IMR-90 (cell line): Measurements from ENCODE around the gene CCDC13. TPM values are rescaled to one million over a fixed set of nuclear protein-coding genes. Genes with fewer than 3 reads are reported as not detected.
A peak's percentile ranks its signal among the peaks of the same experiment; 100 is the strongest.

Experiments
- ATAC-seq: fragments of 200-7000 bp; cut with Tn5 transposase; 2 replicates; pipeline ENCODE4 v1.9.1; 2020; ENCODE audit warnings: low read depth, mild to moderate bottlenecking, moderate library complexity
- BruUV-seq: library from RNA; stranded (reverse); fragments of 400-500 nt; replicated peaks from 2 replicates; lab custom pipeline; 2021; lab: Mats Ljungman, UMichigan
- CTCF ChIA-PET: fragments of 300-600 bp; formaldehyde crosslinking; extraction: SDS; loops from one replicate; lab custom pipeline; 2021; ENCODE audit warnings: antibody characterized with exemption; lab: Yijun Ruan, JAX
- POLR2A ChIA-PET: fragments of 300-600 bp; sonication (Branson Sonifier 250); formaldehyde crosslinking; loops from one replicate; lab custom pipeline; 2022; ENCODE audit warnings: antibody characterized with exemption; ENCODE audit not compliant: unreplicated experiment; lab: Charles Lee
- DNase-seq: peaks from one replicate; pipeline ENCODE4 v3.0.0; 2013
- H2AFZ ChIP-seq: replicated peaks from 2 replicates; pipeline ENCODE3; 2013; ENCODE audit warnings: low read length, mild to moderate bottlenecking; ENCODE audit not compliant: poor library complexity
- H2AK5ac ChIP-seq: 2 replicates; pipeline ENCODE4 v1.6.1; 2013; ENCODE audit warnings: low read depth, low read length, inconsistent platforms
- H2AK9ac ChIP-seq: replicated peaks from 2 replicates; pipeline ENCODE3; 2013; ENCODE audit warnings: mild to moderate bottlenecking, low read depth, low read length, moderate library complexity; ENCODE audit not compliant: poor library complexity
- H2BK120ac ChIP-seq: 2 replicates; pipeline ENCODE4 v1.6.1; 2013; ENCODE audit warnings: low read depth, low read length, inconsistent platforms
- H2BK15ac ChIP-seq: 3 replicates; pipeline ENCODE4 v1.6.1; 2013; ENCODE audit warnings: low read depth, low read length, inconsistent platforms
- H2BK20ac ChIP-seq: 2 replicates; pipeline ENCODE4 v1.6.1; 2013; ENCODE audit warnings: low read depth, mild to moderate bottlenecking, inconsistent platforms, low read length, moderate library complexity
- H2BK5ac ChIP-seq: 2 replicates; pipeline ENCODE4 v1.6.1; 2013; ENCODE audit warnings: mild to moderate bottlenecking, low read depth, low read length, inconsistent platforms; ENCODE audit not compliant: poor library complexity, severe bottlenecking
- H3K14ac ChIP-seq: replicated peaks from 2 replicates; pipeline ENCODE4 v1.6.1; 2013; ENCODE audit warnings: low read depth, low read length, inconsistent platforms
- H3K18ac ChIP-seq: 2 replicates; pipeline ENCODE4 v1.6.1; 2013; ENCODE audit warnings: low read depth, low read length, control low read depth
- H3K23ac ChIP-seq: 2 replicates; pipeline ENCODE4 v1.6.1; 2013; ENCODE audit warnings: low read depth, low read length, inconsistent platforms
- H3K27ac ChIP-seq: 2 replicates; pipeline ENCODE4 v1.5.1; 2013; ENCODE audit warnings: mild to moderate bottlenecking, control low read depth, low read length; ENCODE audit not compliant: insufficient read depth
- H3K27me3 ChIP-seq: 2 replicates; pipeline ENCODE4 v1.6.1; 2013; ENCODE audit warnings: low read length; ENCODE audit not compliant: control insufficient read depth, insufficient read depth
- H3K36me3 ChIP-seq: 2 replicates; pipeline ENCODE4 v1.6.1; 2013; ENCODE audit warnings: low read length, mixed read lengths; ENCODE audit not compliant: control insufficient read depth, insufficient read depth
- H3K4ac ChIP-seq: 2 replicates; pipeline ENCODE4 v1.6.1; 2013; ENCODE audit warnings: low read depth, low read length, inconsistent platforms
- H3K4me1 ChIP-seq: 2 replicates; pipeline ENCODE4 v1.6.1; 2013; ENCODE audit warnings: low read length, mixed read lengths; ENCODE audit not compliant: control insufficient read depth, insufficient read depth
- H3K4me2 ChIP-seq: 2 replicates; pipeline ENCODE4 v1.6.1; 2013; ENCODE audit warnings: low read depth, mild to moderate bottlenecking, control low read depth, low read length, moderate library complexity
- H3K4me3 ChIP-seq: 2 replicates; pipeline ENCODE4 v1.5.1; 2013; ENCODE audit warnings: low read depth, mild to moderate bottlenecking, control low read depth, low read length, moderate library complexity; ENCODE audit not compliant: insufficient read depth
- H3K56ac ChIP-seq: 2 replicates; pipeline ENCODE4 v1.6.1; 2013; ENCODE audit warnings: low read length, inconsistent platforms; ENCODE audit not compliant: insufficient read depth; ENCODE audit errors: extremely low read depth
- H3K79me1 ChIP-seq, 2 experiments: 2 replicates each; pipeline ENCODE4 v1.6.1; 2013; ENCODE audit warnings: low read length in 2 of 2, inconsistent platforms in 1 of 2, low read depth in 1 of 2
- H3K9ac ChIP-seq: 2 replicates; pipeline ENCODE4 v1.6.1; 2013; ENCODE audit warnings: low read depth, low read length, control low read depth
- H3K9me1 ChIP-seq: 2 replicates; pipeline ENCODE4 v1.6.1; 2013; ENCODE audit warnings: low read length, inconsistent platforms; ENCODE audit not compliant: insufficient read depth
- H3K9me3 ChIP-seq: 2 replicates; pipeline ENCODE4 v1.6.1; 2013; ENCODE audit warnings: low read length; ENCODE audit not compliant: control insufficient read depth, insufficient read depth
- H4K20me1 ChIP-seq: 2 replicates; pipeline ENCODE4 v1.6.1; 2013; ENCODE audit warnings: low read length, inconsistent platforms; ENCODE audit not compliant: insufficient read depth
- H4K5ac ChIP-seq: 2 replicates; pipeline ENCODE4 v1.6.1; 2013; ENCODE audit warnings: mild to moderate bottlenecking, low read depth, low read length, control low read depth
- H4K8ac ChIP-seq, 2 experiments: 2 replicates each; pipeline ENCODE4 v1.6.1; 2013; ENCODE audit warnings: low read depth in 2 of 2, low read length in 2 of 2, control low read depth in 1 of 2, inconsistent platforms in 1 of 2
- H4K91ac ChIP-seq: 2 replicates; pipeline ENCODE4 v1.6.1; 2013; ENCODE audit warnings: low read depth, low read length, inconsistent platforms; ENCODE audit not compliant: insufficient read depth
- BHLHE40 ChIP-seq: fragments of 150-350 bp; IDR thresholded peaks from 2 replicates; pipeline ENCODE4 v1.6.1; 2016; ENCODE audit warnings: mild to moderate bottlenecking, low read depth, low read length
- CHD1 ChIP-seq: IDR thresholded peaks from 2 replicates; pipeline ENCODE4 v1.6.1; 2012; ENCODE audit warnings: low read depth, low read length, improper control_type of control experiment
- FOS ChIP-seq: fragments of 150-350 bp; IDR thresholded peaks from 2 replicates; pipeline ENCODE4 v1.6.1; 2016; ENCODE audit warnings: low read depth, low read length
- MAFK ChIP-seq: IDR thresholded peaks from 2 replicates; pipeline ENCODE4 v1.6.1; 2012; ENCODE audit warnings: low read depth, low read length, improper control_type of control experiment
- MAZ ChIP-seq: IDR thresholded peaks from 2 replicates; pipeline ENCODE4 v1.6.1; 2012; ENCODE audit warnings: low read depth, mild to moderate bottlenecking, low read length, improper control_type of control experiment, moderate library complexity, borderline replicate concordance
- MXI1 ChIP-seq: IDR thresholded peaks from 2 replicates; pipeline ENCODE4 v1.6.1; 2012; ENCODE audit warnings: low read depth, mild to moderate bottlenecking, low read length, moderate library complexity, borderline replicate concordance
- RCOR1 ChIP-seq: IDR thresholded peaks from 2 replicates; pipeline ENCODE4 v1.6.1; 2012; ENCODE audit warnings: mild to moderate bottlenecking, low read length, improper control_type of control experiment; ENCODE audit not compliant: insufficient replicate concordance
- RFX5 ChIP-seq: IDR thresholded peaks from 2 replicates; pipeline ENCODE4 v1.8.0; 2012; ENCODE audit warnings: low read depth, mild to moderate bottlenecking, low read length, moderate library complexity
- SMC3 ChIP-seq: fragments of 150-350 bp; IDR thresholded peaks from 2 replicates; pipeline ENCODE4 v1.6.1; 2016; ENCODE audit warnings: low read depth, mild to moderate bottlenecking, antibody characterized with exemption, low read length, moderate library complexity
- WGBS, 2 experiments: methylation state at CpG; one replicate each; pipeline versions ENCODE4 v1.1.5 to v1.1.7; 2013; ENCODE audit warnings: missing lambda C conversion rate in 2 of 2; ENCODE audit not compliant: insufficient read length in 1 of 2; ENCODE audit errors: extremely low coverage in 2 of 2; 5-methylcytosine and 5-hydroxymethylcytosine counted together
- dilution Hi-C: fragments of 300-500 bp; cut with HindIII; formaldehyde crosslinking; loops from one replicate; pipeline ENCODE4 v1.14.3; 2018; ENCODE audit warnings: low sequenced_read_pairs; ENCODE audit not compliant: unreplicated experiment
- in situ Hi-C: fragments of 300-500 bp; cut with MboI; formaldehyde crosslinking; loops from 3 replicates; pipeline ENCODE4 v1.14.3; 2019; ENCODE audit warnings: low sequenced_read_pairs, inconsistent platforms, mixed read lengths
- intact Hi-C: fragments of 100-400 bp; cut with micrococcal nuclease; formaldehyde crosslinking; loops from 2 replicates; pipeline ENCODE4 v1.10.0; 2022
- polyA plus RNA-seq, 3 experiments: library from polyadenylated mRNA; depleted of rRNA; stranded (reverse); fragments of >200 nt; gene quantifications; 2 replicates each; pipeline ENCODE4 v1.2.3, GENCODE V29; 2012; ENCODE audit warnings: low replicate concordance in 1 of 3
- total RNA-seq: library from RNA; depleted of rRNA; stranded (reverse); fragments of >200 nt; gene quantifications from 2 replicates; pipeline ENCODE4 v1.2.3, GENCODE V29; 2012
- TF ChIP-seq, protein P1 (sequence below): conservative IDR thresholded peaks from 2 replicates; pipeline ENCODE4 v1.5.1; 2012; ENCODE audit warnings: mild to moderate bottlenecking, low read depth, low read length, improper control_type of control experiment

The CCDC13 gene
- total and polyA plus RNA-seq, 2 of the 4 experiments (the other 2 are of a cell fraction): 0.18 to 0.19 TPM

DNA sequence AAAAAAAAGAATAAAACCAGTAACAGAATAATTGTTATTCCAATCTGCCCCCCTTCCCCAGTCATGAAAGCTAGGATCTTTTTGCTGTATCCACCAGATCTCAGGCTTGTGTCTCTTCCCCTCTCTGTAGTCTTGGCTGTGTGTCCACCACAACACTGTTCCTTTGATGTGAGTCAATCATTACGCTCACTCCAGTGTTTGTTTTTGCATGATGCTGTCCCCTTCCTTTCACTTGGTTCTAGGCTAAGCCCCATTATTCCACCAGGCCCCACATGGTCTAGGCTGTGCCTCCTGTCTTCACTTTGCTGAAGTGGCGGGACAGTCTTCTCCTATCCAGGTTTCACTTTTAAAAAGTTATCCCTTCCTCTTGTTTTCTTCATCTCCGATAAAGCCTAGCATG, 49.8 kb upstream of the CCDC13 start:
- ChIA-PET POLR2A (no interaction called here), CTCF (interaction anchor here (0.5 to 0.6 kb wide), 2 partner anchors 1402 to 1774 kb away, joined by 3 read pairs; no protein-coding TSS in a partner anchor)
- intact Hi-C loops: no loop called here
- 62% methylated on average over 2 of the region's 3 CpGs; no CpG with 5 or more reads in 1 of the 2 experiments for WGBS, 2 experiments
- in situ Hi-C loops: no loop called here
- Histone ChIP-seq H3K56ac (no peak overlapping the region), H3K79me1 (no peaks in the 10 kb centered on the region), H3K4me2 (peak overlapping the region; percentile 28; the same call in 1 of the 2 replicates), H4K8ac (peak overlapping the region in 1 of 2 experiments; percentile 86; a peak in 3 of 4 replicates), H4K20me1 (no peaks in the 10 kb centered on the region), H2BK15ac (no peak overlapping the region), H2AK5ac (no peak overlapping the region), H3K4ac (peak overlapping the region; percentile 71), H3K23ac (peak overlapping the region; percentile 4; the same call in 1 of the 2 replicates), H2BK20ac (peak overlapping the region; percentile 76), H3K27ac (no peak overlapping the region), H2AK9ac (peak overlapping the region; percentile 55), H2AFZ (peak overlapping the region; percentile 72), H3K9me3 (no peaks in the 10 kb centered on the region), H3K4me1 (peaks cover 5% of the 10 kb centered on the region), H3K14ac (peak overlapping the region; percentile 58; the same call in 1 of the 2 replicates), H4K5ac (peak overlapping the region; percentile 82), H2BK120ac (peak overlapping the region; percentile 88), H2BK5ac (peak overlapping the region; percentile 73), H4K91ac (peak overlapping the region; percentile 62; the same call in 1 of the 2 replicates), H3K9me1 (peaks cover 4% of the 10 kb centered on the region; the same call in 1 of the 2 replicates), H3K4me3 (no peak overlapping the region), H3K18ac (peak overlapping the region; percentile 100), H3K27me3 (peaks cover 10% of the 10 kb centered on the region), H3K9ac (peak overlapping the region; percentile 14; the same call in 1 of the 2 replicates), H3K36me3 (no peaks in the 10 kb centered on the region)
- TF ChIP-seq MAFK (no peak), BHLHE40 (no peak), RFX5 (no peak), MXI1 (no peak), RCOR1 (no peak), MAZ (no peak), CHD1 (no peak), FOS (no peak), SMC3 (no peak)
- TF ChIP-seq, protein P1, sequence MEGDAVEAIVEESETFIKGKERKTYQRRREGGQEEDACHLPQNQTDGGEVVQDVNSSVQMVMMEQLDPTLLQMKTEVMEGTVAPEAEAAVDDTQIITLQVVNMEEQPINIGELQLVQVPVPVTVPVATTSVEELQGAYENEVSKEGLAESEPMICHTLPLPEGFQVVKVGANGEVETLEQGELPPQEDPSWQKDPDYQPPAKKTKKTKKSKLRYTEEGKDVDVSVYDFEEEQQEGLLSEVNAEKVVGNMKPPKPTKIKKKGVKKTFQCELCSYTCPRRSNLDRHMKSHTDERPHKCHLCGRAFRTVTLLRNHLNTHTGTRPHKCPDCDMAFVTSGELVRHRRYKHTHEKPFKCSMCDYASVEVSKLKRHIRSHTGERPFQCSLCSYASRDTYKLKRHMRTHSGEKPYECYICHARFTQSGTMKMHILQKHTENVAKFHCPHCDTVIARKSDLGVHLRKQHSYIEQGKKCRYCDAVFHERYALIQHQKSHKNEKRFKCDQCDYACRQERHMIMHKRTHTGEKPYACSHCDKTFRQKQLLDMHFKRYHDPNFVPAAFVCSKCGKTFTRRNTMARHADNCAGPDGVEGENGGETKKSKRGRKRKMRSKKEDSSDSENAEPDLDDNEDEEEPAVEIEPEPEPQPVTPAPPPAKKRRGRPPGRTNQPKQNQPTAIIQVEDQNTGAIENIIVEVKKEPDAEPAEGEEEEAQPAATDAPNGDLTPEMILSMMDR: no peak
- peak; percentile 57 for ATAC-seq
- dilution Hi-C loops: no loop called here
- DNase-seq: peak; percentile 13
- BruUV-seq: no TSS peak
